Right lobe of liver (tissue), 4 donors: ENCODE results near the gene HSP90B1.

Experiments used
- CTCF ChIP-seq, 4 donors: fragments of 200-600 bp in 3 of 4; fragments of 450-650 bp in 1 of 4; IDR thresholded peaks; one replicate each; pipeline versions ENCODE4 v1.5.1 to v1.8.0; 2016 to 2022; ENCODE audit warnings: antibody characterized with exemption in 4 of 4, mild to moderate bottlenecking in 2 of 4
- POLR2A ChIP-seq: fragments of 450-650 bp; IDR thresholded peaks from one replicate; pipeline ENCODE4 v1.6.1; 2017; ENCODE audit warnings: antibody characterized with exemption, mild to moderate bottlenecking
- donor health status: DM: no; HTN: no; CAD: no.
- donor health status: DM: no; HTN: no; CAD: no.
- donor health status: DM: no; HTN: yes; CAD: no.

GRCh38 chr12:103996595-103996994 lies 66.4 kb downstream of the HSP90B1 start:
- TF ChIP-seq CTCF (IDR thresholded peaks at IDR 0.05) (no peak), POLR2A (no peak)
